ENCODE results near the gene GET4. TPM values are rescaled to one million over a fixed set of nuclear protein-coding genes. Genes with fewer than 3 reads are reported as not detected.
"Not testable (repeated sequence)": the region's sequence is repeated elsewhere in the genome, so short reads cannot be mapped to it uniquely, and the experiment has no call there.

Gene GET4
- polyA plus RNA-seq, 4 donors = 29.7 to 67.4 (median 51.2) TPM

- DNase-seq (ENCODE audit: low read depth in 4 of 4, low spot score in 2 of 4) = no peak
Measured at GRCh38 chr7:867406-868188, 8.8 kb upstream of the GET4 start.

- DNase-seq (ENCODE audit: low read depth in 4 of 4, low spot score in 2 of 4) = no peak
Measured at GRCh38 chr7:868189-868486, 8.2 kb upstream of the GET4 start.

- DNase-seq (ENCODE audit: low read depth in 4 of 4, low spot score in 2 of 4) = no peak
Measured at GRCh38 chr7:869348-869747, 7.0 kb upstream of the GET4 start.

GRCh38 chr7:871900-872537, 4.3 kb upstream of the GET4 start:
- DNase-seq (ENCODE audit: low read depth in 4 of 4, low spot score in 2 of 4) = no peak

- not testable (repeated sequence) for DNase-seq (ENCODE audit: low read depth in 4 of 4, low spot score in 2 of 4)
Measured at GRCh38 chr7:872685-873084, 3.7 kb upstream of the GET4 start.

GRCh38 chr7:873367-874002, 2.9 kb upstream of the GET4 start:
- DNase-seq (ENCODE audit: low read depth in 4 of 4, low spot score in 2 of 4) = peak in 1 of 4 donors; percentile 54

GRCh38 chr7:874031-874749, 2.2 kb upstream of the GET4 start:
- no peak for DNase-seq (ENCODE audit: low read depth in 4 of 4, low spot score in 2 of 4)

- no peak for DNase-seq (ENCODE audit: low read depth in 4 of 4, low spot score in 2 of 4)
Measured at GRCh38 chr7:875051-875450, 1.3 kb upstream of the GET4 start.

GRCh38 chr7:875476-876076, 778 bp upstream of the GET4 start:
- DNase-seq (ENCODE audit: low read depth in 4 of 4, low spot score in 2 of 4) = no peak

GRCh38 chr7:876972-877311, 588 bp downstream of the GET4 start:
- DNase-seq (ENCODE audit: low read depth in 4 of 4, low spot score in 2 of 4) = no peak

GRCh38 chr7:877312-878232, 1.2 kb downstream of the GET4 start:
- DNase-seq (ENCODE audit: low read depth in 4 of 4, low spot score in 2 of 4) = no peak

- DNase-seq (ENCODE audit: low read depth in 4 of 4, low spot score in 2 of 4) = no peak
Measured at GRCh38 chr7:879093-879492, 2.7 kb downstream of the GET4 start.

- no peak for DNase-seq (ENCODE audit: low read depth in 4 of 4, low spot score in 2 of 4)
Measured at GRCh38 chr7:879706-880105, 3.4 kb downstream of the GET4 start.

- DNase-seq (ENCODE audit: low read depth in 4 of 4, low spot score in 2 of 4) = no peak
Measured at GRCh38 chr7:880450-880849, 4.1 kb downstream of the GET4 start.

- no peak for DNase-seq (ENCODE audit: low read depth in 4 of 4, low spot score in 2 of 4)
Measured at GRCh38 chr7:881441-882234, 5.3 kb downstream of the GET4 start.

- DNase-seq (ENCODE audit: low read depth in 4 of 4, low spot score in 2 of 4) = no peak
Measured at GRCh38 chr7:882336-883035, 6.1 kb downstream of the GET4 start.

GRCh38 chr7:883055-884021, 7.0 kb downstream of the GET4 start:
- DNase-seq (ENCODE audit: low read depth in 4 of 4, low spot score in 2 of 4) = no peak
